ENCODE measurements around the gene SNX5. TPM values are rescaled to one million over a fixed set of nuclear protein-coding genes. Genes with fewer than 3 reads are reported as not detected.

The SNX5 gene
- total RNA-seq, 2 experiments from 2014 or later: 149 to 166 TPM

DNA sequence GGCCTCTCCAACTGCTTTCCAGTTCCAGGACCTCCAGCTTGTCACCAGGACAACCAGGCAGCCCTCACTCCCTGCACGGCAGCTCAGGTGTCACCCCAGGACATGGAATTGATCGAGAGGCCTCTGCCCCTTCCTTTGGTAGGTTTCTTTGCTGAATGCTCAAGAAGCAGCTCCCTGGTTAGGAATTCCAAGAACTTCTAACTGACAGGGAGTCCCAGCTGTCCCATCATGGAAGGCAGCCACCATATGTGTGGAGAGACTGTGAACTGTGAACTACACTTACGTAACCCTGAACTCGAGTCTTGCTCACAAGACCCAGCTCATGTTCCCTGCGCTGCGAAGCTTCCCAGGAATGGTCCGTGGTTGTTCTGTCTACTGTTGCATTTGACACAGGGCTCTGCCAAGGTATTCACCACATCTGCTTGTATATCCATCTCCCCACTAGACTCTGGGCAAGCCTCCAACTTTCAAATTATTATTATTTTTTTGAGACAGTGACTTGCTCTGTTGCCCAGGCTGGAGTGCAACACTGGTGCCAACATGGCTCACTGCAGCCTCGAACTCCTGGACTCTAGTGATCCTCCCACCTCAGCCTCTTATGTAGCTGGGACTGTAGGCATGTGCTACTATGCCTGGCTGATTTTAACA, 35.9 kb upstream of the SNX5 start:
- H3K36me3 Mint-ChIP-seq (ENCODE audit: low read depth): no peaks in the 10 kb centered on the region
- H3K9me3 Mint-ChIP-seq: no peaks in the 10 kb centered on the region

DNA sequence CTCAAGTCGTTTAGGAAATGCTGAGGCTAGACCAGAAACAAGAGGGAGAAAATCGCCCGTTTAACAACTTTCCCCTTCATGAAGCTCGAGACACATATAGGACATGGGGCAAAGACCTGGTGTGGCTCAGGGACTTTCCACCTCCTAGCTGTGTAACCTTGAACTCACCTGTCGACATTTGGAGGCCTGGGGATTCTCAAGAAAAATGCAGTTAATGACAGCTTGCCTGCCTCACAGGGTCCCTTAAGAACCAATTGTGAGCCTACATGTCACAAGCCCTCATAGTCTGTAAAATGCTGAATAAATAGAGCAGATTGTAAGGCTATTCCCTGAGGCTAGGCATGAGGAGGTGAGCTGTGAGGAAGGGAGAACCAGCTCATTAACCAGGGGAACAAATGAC, 35.3 kb upstream of the SNX5 start:
- H3K36me3 Mint-ChIP-seq (ENCODE audit: low read depth): no peaks in the 10 kb centered on the region
- H3K4me3 Mint-ChIP-seq: no peak overlapping the region
- no peaks in the 10 kb centered on the region for H3K27me3 Mint-ChIP-seq
- H3K27ac Mint-ChIP-seq: no peak overlapping the region
- no peaks in the 10 kb centered on the region for H3K9me3 Mint-ChIP-seq
- no peaks in the 10 kb centered on the region for H3K4me1 Mint-ChIP-seq
- POLR2A ChIA-PET: no interaction called here
- DNase-seq: no peak
- CTCF ChIA-PET: no interaction called here

More for the DNA sequence above, 35.9 kb upstream of the SNX5 start:
- ChIA-PET CTCF (no interaction called here), POLR2A (no interaction called here)
- Mint-ChIP-seq H3K4me3 (no peak overlapping the region), H3K27me3 (no peaks in the 10 kb centered on the region), H3K4me1 (no peaks in the 10 kb centered on the region), H3K27ac (no peak overlapping the region)
- no peak for DNase-seq

DNA sequence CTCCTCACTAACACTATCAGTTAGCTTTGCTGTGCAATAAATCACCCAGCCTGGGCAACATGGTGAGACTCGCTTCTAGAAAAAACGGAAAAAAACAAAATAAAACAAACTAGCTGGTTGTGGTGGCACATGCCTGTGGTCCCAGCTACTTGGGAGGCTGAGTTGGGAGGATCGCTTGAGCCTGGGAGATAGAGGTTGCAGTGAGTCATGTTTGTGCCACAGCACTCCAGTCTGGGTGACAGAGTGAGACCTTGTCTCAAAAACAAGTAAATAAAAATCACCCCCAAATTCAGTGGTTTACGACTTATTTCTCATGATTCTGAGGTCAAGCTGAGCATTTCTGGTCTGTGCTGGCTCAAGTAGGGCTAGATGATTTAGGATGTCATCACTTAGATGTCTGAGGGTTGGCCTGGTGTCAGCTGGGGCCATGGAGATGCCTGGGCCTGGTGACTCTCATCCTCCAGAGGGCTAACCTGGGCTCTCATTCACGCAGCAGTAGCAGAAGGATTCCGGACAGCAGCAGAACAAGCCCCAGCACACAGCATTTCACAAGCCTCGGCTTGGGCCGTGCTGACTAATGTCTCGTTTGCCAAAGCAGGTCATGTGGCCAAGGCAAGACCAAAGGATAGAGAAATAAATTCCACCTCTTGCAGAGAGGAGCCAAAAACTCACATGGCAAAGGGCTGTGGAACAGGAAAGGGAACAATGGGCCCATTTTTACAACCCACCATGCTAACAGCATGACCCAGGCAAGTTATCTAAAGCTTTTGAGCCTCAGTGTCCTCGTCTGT, 32.7 kb upstream of the SNX5 start:
- H3K27me3 Mint-ChIP-seq: peaks cover 2% of the 10 kb centered on the region
- no peak for DNase-seq
- H3K9me3 Mint-ChIP-seq: no peaks in the 10 kb centered on the region
- no peak overlapping the region for H3K4me3 Mint-ChIP-seq
- H3K27ac Mint-ChIP-seq: no peak overlapping the region
- no peaks in the 10 kb centered on the region for H3K36me3 Mint-ChIP-seq (ENCODE audit: low read depth)
- ChIA-PET CTCF (interaction anchor here (1.3 kb wide), 1 partner anchor 30 kb away, joined by 4 read pairs; no protein-coding TSS in a partner anchor), POLR2A (interaction anchor here (0.7 kb wide), 1 partner anchor 540 kb away, joined by 11 read pairs; no protein-coding TSS in a partner anchor)
- H3K4me1 Mint-ChIP-seq: peaks cover 8% of the 10 kb centered on the region

- peaks cover 2% of the 10 kb centered on the region for H3K27me3 Mint-ChIP-seq
- POLR2A ChIA-PET: no interaction called here
- H3K27ac Mint-ChIP-seq: no peak overlapping the region
- no peak for DNase-seq
- no peak overlapping the region for H3K4me3 Mint-ChIP-seq
- H3K9me3 Mint-ChIP-seq: no peaks in the 10 kb centered on the region
- CTCF ChIA-PET: no interaction called here
- peaks cover 17% of the 10 kb centered on the region for H3K4me1 Mint-ChIP-seq
- no peaks in the 10 kb centered on the region for H3K36me3 Mint-ChIP-seq (ENCODE audit: low read depth)
Observed at GRCh38 chr20:17999566-17999965, 31.0 kb upstream of the SNX5 start.

DNA sequence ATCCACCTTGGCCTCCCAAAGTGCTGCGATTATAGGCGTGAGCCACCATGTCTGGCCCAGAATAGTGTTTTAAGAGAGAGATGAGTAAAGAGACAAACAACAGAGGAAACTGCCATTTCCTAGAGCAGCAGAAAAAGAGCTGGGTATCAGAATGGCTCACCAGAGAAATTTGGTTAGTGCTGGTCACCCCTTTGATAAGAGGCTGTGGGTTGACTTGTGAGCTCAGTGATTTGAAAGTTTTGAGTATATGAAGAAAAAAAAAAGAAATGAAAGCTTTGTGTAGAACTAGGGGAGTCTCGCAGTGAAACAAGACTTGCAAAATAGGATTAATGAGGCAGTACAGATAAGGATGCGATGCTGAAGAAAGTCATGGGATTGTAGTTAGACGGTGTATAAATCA, 29.9 kb upstream of the SNX5 start:
- Mint-ChIP-seq H3K9me3 (no peaks in the 10 kb centered on the region), H3K36me3 (ENCODE audit: low read depth) (no peaks in the 10 kb centered on the region), H3K4me3 (no peak overlapping the region), H3K4me1 (peaks cover 19% of the 10 kb centered on the region), H3K27me3 (peaks cover 2% of the 10 kb centered on the region), H3K27ac (no peak overlapping the region)
- no peak for DNase-seq
- POLR2A ChIA-PET: no interaction called here
- CTCF ChIA-PET: interaction anchor here (0.6 to 1.3 kb wide), 6 partner anchors 15 to 601 kb away, joined by 3 to 6 read pairs (median 3); no protein-coding TSS in a partner anchor

DNA sequence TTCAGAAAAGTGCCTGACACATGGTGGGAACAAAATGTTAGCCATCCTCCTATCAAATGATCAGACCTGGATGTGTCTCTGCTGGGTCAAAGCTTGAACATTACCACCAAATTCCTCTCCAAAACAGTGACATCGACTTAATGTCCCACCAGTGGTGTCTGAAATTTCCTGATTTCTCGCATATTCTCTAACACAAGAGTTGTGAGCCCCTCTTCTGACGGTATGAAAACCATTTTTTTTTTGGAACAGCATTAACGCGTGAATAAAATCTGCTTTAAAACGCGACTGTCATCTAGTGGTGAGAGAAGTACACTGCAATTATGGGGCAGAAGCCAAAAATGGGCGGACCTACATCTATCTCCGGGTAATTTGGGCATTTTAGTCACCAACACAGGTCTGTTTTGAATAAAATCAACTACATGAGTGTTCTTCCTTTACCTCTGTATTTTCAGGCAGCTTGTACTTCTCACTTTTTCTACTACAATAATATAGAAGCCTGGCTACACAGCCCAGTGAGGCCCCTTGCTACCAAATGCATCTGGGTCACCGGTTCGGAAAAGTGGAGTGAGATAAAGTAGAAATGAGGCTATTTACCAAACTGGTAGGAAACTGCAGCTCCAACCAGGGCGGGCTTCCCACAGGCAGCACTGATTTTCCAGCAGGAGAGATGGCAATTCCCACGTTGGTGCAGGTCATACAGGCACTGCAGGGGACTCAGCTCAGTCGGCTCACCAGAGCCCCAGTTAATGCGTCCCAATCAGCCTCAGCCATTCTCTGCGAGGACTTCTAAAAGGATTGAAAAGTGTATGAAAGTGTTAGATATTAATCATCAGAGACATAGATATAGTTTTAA, 27.6 kb upstream of the SNX5 start:
- Mint-ChIP-seq H3K4me3 (no peak overlapping the region), H3K36me3 (ENCODE audit: low read depth) (peaks cover 9% of the 10 kb centered on the region), H3K27ac (no peak overlapping the region), H3K27me3 (peaks cover 2% of the 10 kb centered on the region), H3K4me1 (peaks cover 35% of the 10 kb centered on the region), H3K9me3 (no peaks in the 10 kb centered on the region)
- peak; percentile 63 for DNase-seq
- CTCF ChIA-PET: interaction anchor here (0.6 to 4.1 kb wide), 9 partner anchors 25 to 524 kb away, joined by 3 to 14 read pairs (median 3); no protein-coding TSS in a partner anchor
- POLR2A ChIA-PET: interaction anchor here (0.9 kb wide), 1 partner anchor 29 kb away, joined by 5 read pairs; no protein-coding TSS in a partner anchor

- Mint-ChIP-seq H3K36me3 (ENCODE audit: low read depth) (peaks cover 22% of the 10 kb centered on the region), H3K27ac (peak overlapping the region; percentile 76), H3K4me1 (peaks cover 41% of the 10 kb centered on the region), H3K27me3 (peaks cover under 1% of the 10 kb centered on the region), H3K4me3 (no peak overlapping the region), H3K9me3 (no peaks in the 10 kb centered on the region)
- ChIA-PET POLR2A (no interaction called here), CTCF (interaction anchor here (1.0 to 4.1 kb wide), 3 partner anchors 27 to 54 kb away, joined by 3 to 14 read pairs (median 4); no protein-coding TSS in a partner anchor)
- DNase-seq: no peak
Observed at GRCh38 chr20:17993546-17993945, 25.0 kb upstream of the SNX5 start.

DNA sequence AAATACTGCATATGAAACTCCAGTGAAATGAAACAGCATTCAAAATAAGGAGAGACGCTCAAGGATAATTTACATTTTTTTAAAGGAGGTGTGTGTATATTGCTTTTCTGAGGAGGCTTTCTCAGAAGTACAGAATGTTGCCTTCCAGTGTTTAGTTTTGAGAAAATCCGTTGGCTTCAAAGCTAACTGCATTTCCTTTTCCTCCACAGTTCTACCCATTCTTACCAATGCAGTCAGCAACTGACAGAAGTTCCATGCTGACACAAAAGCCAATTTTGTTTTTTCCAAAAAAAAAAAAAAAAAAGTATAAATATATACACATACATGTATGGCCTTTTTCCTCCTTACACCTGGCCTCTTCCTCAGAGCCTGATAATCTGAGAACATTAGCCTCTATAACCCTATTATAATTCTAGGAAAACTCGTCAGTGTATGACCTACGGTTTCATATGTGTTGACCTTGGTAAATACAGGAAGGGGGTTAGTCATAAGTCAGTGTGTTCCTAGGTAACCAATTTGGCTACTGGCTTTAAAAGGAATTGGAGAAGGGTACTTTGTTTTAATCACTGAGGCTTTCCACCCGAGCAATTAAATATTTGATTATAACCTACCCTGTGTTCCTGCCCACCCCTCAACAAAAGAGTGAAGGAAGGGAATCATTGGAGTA, 24.4 kb upstream of the SNX5 start:
- peak overlapping the region; percentile 80 for H3K27ac Mint-ChIP-seq
- H3K4me1 Mint-ChIP-seq: peaks cover 46% of the 10 kb centered on the region
- peaks cover 28% of the 10 kb centered on the region for H3K36me3 Mint-ChIP-seq (ENCODE audit: low read depth)
- ChIA-PET POLR2A (interaction anchor here (1.0 to 1.1 kb wide), 2 partner anchors 24 to 26 kb away, joined by 4 read pairs; no protein-coding TSS in a partner anchor), CTCF (interaction anchor here (1.0 to 1.3 kb wide), 3 partner anchors 15 to 54 kb away, joined by 3 to 4 read pairs (median 3); no protein-coding TSS in a partner anchor)
- H3K9me3 Mint-ChIP-seq: no peaks in the 10 kb centered on the region
- DNase-seq: no peak
- H3K4me3 Mint-ChIP-seq: no peak overlapping the region
- H3K27me3 Mint-ChIP-seq: no peaks in the 10 kb centered on the region

GRCh38 chr20:17992224-17992637, 23.6 kb upstream of the SNX5 start:
- H3K4me3 Mint-ChIP-seq: peak overlapping the region; percentile 10
- no peak for DNase-seq
- H3K36me3 Mint-ChIP-seq (ENCODE audit: low read depth): peaks cover 34% of the 10 kb centered on the region
- H3K27me3 Mint-ChIP-seq: no peaks in the 10 kb centered on the region
- peaks cover 47% of the 10 kb centered on the region for H3K4me1 Mint-ChIP-seq
- H3K9me3 Mint-ChIP-seq: no peaks in the 10 kb centered on the region
- H3K27ac Mint-ChIP-seq: peak overlapping the region; percentile 80
- ChIA-PET CTCF (interaction anchor here (1.3 kb wide), 1 partner anchor 14 kb away, joined by 3 read pairs; no protein-coding TSS in a partner anchor), POLR2A (interaction anchor here (0.6 to 1.1 kb wide), 3 partner anchors 21 to 25 kb away, joined by 4 read pairs; no protein-coding TSS in a partner anchor)

- ChIA-PET CTCF (interaction anchor here (0.7 to 1.3 kb wide), 4 partner anchors 21 to 1241 kb away, joined by 3 to 4 read pairs (median 3); no protein-coding TSS in a partner anchor), POLR2A (no interaction called here)
- H3K4me3 Mint-ChIP-seq: no peak overlapping the region
- peaks cover 40% of the 10 kb centered on the region for H3K4me1 Mint-ChIP-seq
- H3K36me3 Mint-ChIP-seq (ENCODE audit: low read depth): peaks cover 44% of the 10 kb centered on the region
- H3K27ac Mint-ChIP-seq: no peak overlapping the region
- no peak for DNase-seq
- H3K9me3 Mint-ChIP-seq: no peaks in the 10 kb centered on the region
- no peaks in the 10 kb centered on the region for H3K27me3 Mint-ChIP-seq
Observed at GRCh38 chr20:17990278-17990972, 21.8 kb upstream of the SNX5 start.

DNA sequence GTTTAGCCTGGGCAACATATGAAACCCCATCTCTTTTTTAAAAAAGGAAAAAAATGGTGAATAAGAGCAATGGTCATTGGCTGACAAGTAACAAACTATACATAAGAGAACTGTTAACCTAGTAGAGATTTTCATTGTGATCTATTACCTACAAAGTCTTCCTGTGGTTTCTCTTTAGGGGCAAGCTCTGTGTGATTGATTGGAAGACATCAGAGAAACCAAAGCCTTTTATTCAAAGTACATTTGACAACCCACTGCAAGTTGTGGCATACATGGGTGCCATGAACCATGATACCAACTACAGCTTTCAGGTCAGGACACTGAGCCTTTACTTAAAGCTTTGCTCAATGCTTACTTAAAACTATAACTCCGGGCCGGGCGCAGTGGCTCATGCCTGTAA, 19.4 kb upstream of the SNX5 start:
- Mint-ChIP-seq H3K4me1 (peaks cover 38% of the 10 kb centered on the region), H3K9me3 (no peaks in the 10 kb centered on the region), H3K36me3 (ENCODE audit: low read depth) (peaks cover 56% of the 10 kb centered on the region), H3K4me3 (no peak overlapping the region), H3K27me3 (no peaks in the 10 kb centered on the region), H3K27ac (peak overlapping the region; percentile 57)
- DNase-seq: peak; percentile 47
- ChIA-PET CTCF (interaction anchor here (0.7 to 1.4 kb wide), 2 partner anchors 12 to 54 kb away, joined by 3 to 4 read pairs; no protein-coding TSS in a partner anchor), POLR2A (interaction anchor here (0.6 kb wide), 1 partner anchor 9 kb away, joined by 3 read pairs; no protein-coding TSS in a partner anchor)
